KMS-11 (cell line): ENCODE results near the gene SMARCAL1.
"Not testable (repeated sequence)": the region's sequence is repeated elsewhere in the genome, so short reads cannot be mapped to it uniquely, and the experiment has no call there.

ENCODE experiments used
- H2AFZ ChIP-seq: fragments of 200-600 bp; sonication (generic); 2 replicates; pipeline ENCODE4 v1.6.1; 2016; ENCODE audit warnings: antibody characterized with exemption, mixed run types, low read depth
- H3K27ac ChIP-seq: fragments of 200-600 bp; sonication (generic); 2 replicates; pipeline ENCODE4 v1.6.1; 2016; ENCODE audit warnings: mild to moderate bottlenecking, mixed run types
- H3K27me3 ChIP-seq: fragments of 200-600 bp; sonication (generic); 2 replicates; pipeline ENCODE4 v1.6.1; 2017; ENCODE audit warnings: mild to moderate bottlenecking, low read depth, mixed run types, moderate library complexity; ENCODE audit not compliant: insufficient read depth
- H3K36me3 ChIP-seq: fragments of 200-600 bp; sonication (generic); 2 replicates; pipeline ENCODE4 v1.6.1; 2017; ENCODE audit warnings: mild to moderate bottlenecking, mixed run types; ENCODE audit not compliant: insufficient read depth
- H3K4me1 ChIP-seq: fragments of 200-600 bp; sonication (generic); 2 replicates; pipeline ENCODE4 v1.6.1; 2016; ENCODE audit warnings: mild to moderate bottlenecking, low read depth, mixed run types; ENCODE audit not compliant: poor library complexity, severe bottlenecking
- H3K4me2 ChIP-seq: fragments of 200-600 bp; sonication (generic); 2 replicates; pipeline ENCODE4 v1.7.0; 2016; ENCODE audit warnings: mild to moderate bottlenecking, mixed run types
- H3K4me3 ChIP-seq: fragments of 200-600 bp; sonication (generic); IDR thresholded peaks from 2 replicates; pipeline ENCODE4 v1.6.1; 2017; ENCODE audit warnings: low read depth, low read length, mixed read lengths; ENCODE audit not compliant: insufficient read depth
- H3K79me2 ChIP-seq: fragments of 200-600 bp; sonication (generic); 2 replicates; pipeline ENCODE4 v1.6.1; 2016; ENCODE audit warnings: low read depth, mixed run types; ENCODE audit not compliant: insufficient read depth
- H3K9ac ChIP-seq: fragments of 200-600 bp; sonication (generic); 2 replicates; pipeline ENCODE4 v1.6.1; 2016; ENCODE audit warnings: mild to moderate bottlenecking, mixed run types
- H4K20me1 ChIP-seq: fragments of 200-600 bp; sonication (generic); 2 replicates; pipeline ENCODE4 v1.6.1; 2016; ENCODE audit warnings: mild to moderate bottlenecking, mixed run types; ENCODE audit not compliant: insufficient read depth
- CTCF ChIP-seq: fragments of 200-600 bp; sonication (generic); conservative IDR thresholded peaks from 2 replicates; pipeline ENCODE4 v1.6.1; 2017; ENCODE audit warnings: low read depth, mild to moderate bottlenecking, antibody characterized with exemption, low read length, moderate library complexity, mixed read lengths

The SMARCAL1 gene

GRCh38 chr2:216372761-216373291, 39.5 kb upstream of the SMARCAL1 start:
- Histone ChIP-seq H3K4me1 (no peaks in the 10 kb centered on the region), H3K36me3 (no peaks in the 10 kb centered on the region), H3K79me2 (no peaks in the 10 kb centered on the region), H3K27me3 (no peaks in the 10 kb centered on the region), H2AFZ (no peak overlapping the region), H3K27ac (no peak overlapping the region), H3K9ac (no peak overlapping the region), H3K4me3 (no peak overlapping the region), H3K4me2 (no peak overlapping the region), H4K20me1 (no peaks in the 10 kb centered on the region)
- TF ChIP-seq CTCF, result no peak

- Histone ChIP-seq H3K4me3 (no peak overlapping the region), H2AFZ (no peak overlapping the region), H3K27ac (no peak overlapping the region), H3K4me2 (no peak overlapping the region), H3K36me3 (no peaks in the 10 kb centered on the region), H3K9ac (no peak overlapping the region), H3K27me3 (no peaks in the 10 kb centered on the region), H4K20me1 (no peaks in the 10 kb centered on the region), H3K4me1 (no peaks in the 10 kb centered on the region), H3K79me2 (no peaks in the 10 kb centered on the region)
- no peak for TF ChIP-seq CTCF
Observed at GRCh38 chr2:216373896-216374295, 38.4 kb upstream of the SMARCAL1 start.

- Histone ChIP-seq H4K20me1 (no peaks in the 10 kb centered on the region), H3K27ac (no peak overlapping the region), H3K36me3 (no peaks in the 10 kb centered on the region), H3K4me3 (no peak overlapping the region), H3K4me1 (no peaks in the 10 kb centered on the region), H3K27me3 (no peaks in the 10 kb centered on the region), H2AFZ (no peak overlapping the region), H3K79me2 (no peaks in the 10 kb centered on the region), H3K4me2 (no peak overlapping the region), H3K9ac (no peak overlapping the region)
- no peak for TF ChIP-seq CTCF
Observed at GRCh38 chr2:216375286-216375685, 37.0 kb upstream of the SMARCAL1 start.

GRCh38 chr2:216379977-216380376, 32.3 kb upstream of the SMARCAL1 start:
- Histone ChIP-seq H3K79me2 (no peaks in the 10 kb centered on the region), H3K4me3 (no peak overlapping the region), H4K20me1 (no peaks in the 10 kb centered on the region), H3K27me3 (no peaks in the 10 kb centered on the region), H3K9ac (no peak overlapping the region), H3K4me1 (no peaks in the 10 kb centered on the region), H3K36me3 (no peaks in the 10 kb centered on the region), H3K27ac (no peak overlapping the region), H2AFZ (no peak overlapping the region), H3K4me2 (no peak overlapping the region)
- no peak for TF ChIP-seq CTCF

GRCh38 chr2:216384409-216384808, 27.9 kb upstream of the SMARCAL1 start:
- not testable (repeated sequence) for H3K36me3 ChIP-seq, H3K4me1 ChIP-seq, H3K9ac ChIP-seq, H2AFZ ChIP-seq, H3K79me2 ChIP-seq, H3K4me3 ChIP-seq, H3K27ac ChIP-seq, H3K4me2 ChIP-seq, H3K27me3 ChIP-seq, H4K20me1 ChIP-seq
